IPS-18c (cell line): ENCODE results near the gene HES4.

Experiments
- H3K4me3 ChIP-seq: 2 replicates; pipeline ENCODE4 v1.7.0; 2013; ENCODE audit warnings: low read depth, mild to moderate bottlenecking, low read length, moderate library complexity; ENCODE audit not compliant: insufficient read depth
- H3K9me3 ChIP-seq: one replicate; pipeline ENCODE4 v1.6.1; 2013; ENCODE audit warnings: mild to moderate bottlenecking, low read length, moderate library complexity; ENCODE audit not compliant: control insufficient read depth, insufficient read depth

HES4 gene, protein sequence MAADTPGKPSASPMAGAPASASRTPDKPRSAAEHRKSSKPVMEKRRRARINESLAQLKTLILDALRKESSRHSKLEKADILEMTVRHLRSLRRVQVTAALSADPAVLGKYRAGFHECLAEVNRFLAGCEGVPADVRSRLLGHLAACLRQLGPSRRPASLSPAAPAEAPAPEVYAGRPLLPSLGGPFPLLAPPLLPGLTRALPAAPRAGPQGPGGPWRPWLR

DNA sequence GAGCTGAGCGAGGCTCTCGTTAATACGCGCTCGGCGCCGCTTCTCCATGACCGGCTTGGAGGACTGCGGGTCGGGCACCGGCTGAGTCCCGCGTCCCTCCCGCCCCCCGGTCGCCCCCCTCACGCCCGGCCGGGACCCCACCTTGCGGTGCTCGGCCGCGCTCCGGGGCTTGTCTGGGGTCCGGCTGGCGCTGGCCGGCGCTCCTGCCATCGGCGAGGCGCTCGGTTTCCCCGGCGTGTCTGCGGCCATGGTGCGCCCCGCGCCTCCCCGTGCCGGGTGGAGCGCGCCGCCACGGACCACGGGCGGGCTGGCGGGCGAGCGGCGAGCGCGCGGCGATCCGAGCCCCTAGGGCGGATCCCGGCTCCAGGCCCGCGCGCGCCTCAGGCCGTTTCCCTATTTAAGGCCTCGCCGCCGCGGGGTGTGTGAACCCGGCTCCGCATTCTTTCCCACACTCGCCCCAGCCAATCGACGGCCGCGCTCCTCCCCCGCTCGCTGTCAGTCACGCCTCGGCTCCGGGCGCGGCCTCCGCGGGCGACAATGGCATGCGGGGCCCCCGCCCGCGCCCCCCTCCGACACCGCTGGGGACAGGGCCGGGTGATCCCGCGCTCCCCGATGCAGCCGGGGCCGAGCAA is at the start of gene HES4:
Gene HES4 (minus strand): TSS at position 373 of the 632 bp plus-strand sequence. CDS start 124 bp downstream, at position 249.
- Histone ChIP-seq H3K4me3 (peak within 1 kb of the TSS; percentile 67), H3K9me3 (no peaks in the 10 kb centered on the region)

DNA sequence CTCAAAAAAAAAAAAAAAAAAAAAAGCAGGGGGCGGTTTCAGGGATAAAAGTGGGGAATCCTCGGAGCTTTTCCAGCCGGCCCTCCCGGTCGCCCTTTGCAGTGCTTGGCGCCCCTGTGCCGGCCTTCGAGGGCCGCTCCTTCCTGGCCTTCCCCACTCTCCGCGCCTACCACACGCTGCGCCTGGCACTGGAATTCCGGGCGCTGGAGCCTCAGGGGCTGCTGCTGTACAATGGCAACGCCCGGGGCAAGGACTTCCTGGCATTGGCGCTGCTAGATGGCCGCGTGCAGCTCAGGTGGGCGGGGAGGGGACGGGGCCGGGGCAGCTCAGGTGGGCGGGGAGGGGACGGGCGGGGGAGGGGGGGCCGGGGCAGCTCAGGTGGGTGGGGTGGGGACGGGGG is 48.9 kb upstream of the HES4 start:
- no peak overlapping the region for H3K4me3 ChIP-seq
- H3K9me3 ChIP-seq: no peaks in the 10 kb centered on the region

DNA sequence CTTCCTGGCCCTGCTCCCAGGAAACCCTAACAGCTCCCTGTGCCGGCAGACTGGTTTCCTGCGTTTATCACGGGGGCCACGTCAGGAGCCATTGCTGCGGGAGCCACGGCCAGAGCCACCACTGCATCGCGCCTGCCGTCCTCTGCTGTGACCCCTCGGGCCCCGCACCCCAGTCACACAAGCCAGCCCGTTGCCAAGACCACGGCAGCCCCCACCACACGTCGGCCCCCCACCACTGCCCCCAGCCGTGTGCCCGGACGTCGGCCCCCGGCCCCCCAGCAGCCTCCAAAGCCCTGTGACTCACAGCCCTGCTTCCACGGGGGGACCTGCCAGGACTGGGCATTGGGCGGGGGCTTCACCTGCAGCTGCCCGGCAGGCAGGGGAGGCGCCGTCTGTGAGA is 48.1 kb upstream of the HES4 start:
- Histone ChIP-seq H3K9me3 (no peaks in the 10 kb centered on the region), H3K4me3 (no peak overlapping the region)

DNA sequence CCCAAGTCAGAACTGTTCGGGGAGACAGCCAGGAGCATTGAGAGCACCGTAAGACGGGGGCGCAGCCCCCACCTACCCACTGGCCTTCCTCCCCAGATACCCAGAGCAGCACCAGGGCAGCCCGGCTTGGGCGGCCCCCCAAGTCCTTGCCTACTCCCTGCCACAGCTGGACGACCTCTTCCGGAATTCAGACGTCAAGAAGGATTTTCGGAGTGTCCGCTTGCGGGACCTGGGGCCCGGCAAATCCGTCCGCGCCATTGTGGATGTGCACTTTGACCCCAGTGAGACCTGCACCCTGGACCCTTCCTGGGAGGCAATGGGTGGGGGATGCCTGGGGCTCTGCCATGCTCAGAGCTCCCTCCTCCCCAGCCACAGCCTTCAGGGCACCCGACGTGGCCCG is 47.5 kb upstream of the HES4 start:
- Histone ChIP-seq H3K4me3 (no peak overlapping the region), H3K9me3 (no peaks in the 10 kb centered on the region)

DNA sequence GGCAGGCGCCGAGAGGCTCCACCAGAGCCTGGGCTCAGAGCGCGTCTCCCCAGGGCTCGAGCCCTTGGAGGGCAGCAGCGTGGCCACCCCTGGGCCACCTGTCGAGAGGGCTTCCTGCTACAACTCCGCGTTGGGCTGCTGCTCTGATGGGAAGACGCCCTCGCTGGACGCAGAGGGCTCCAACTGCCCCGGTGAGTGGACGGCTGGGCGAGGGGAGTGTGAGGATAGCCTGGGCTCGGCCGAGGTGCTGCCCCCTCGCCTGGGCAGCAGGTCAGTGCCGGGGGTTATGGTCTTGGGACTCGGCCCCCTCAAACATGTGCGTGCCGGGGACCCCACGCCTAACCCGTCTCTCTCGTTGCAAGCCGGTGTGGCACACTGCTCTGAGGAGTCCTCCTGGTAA is 46.9 kb upstream of the HES4 start:
- Histone ChIP-seq H3K4me3 (no peak overlapping the region), H3K9me3 (no peaks in the 10 kb centered on the region)

DNA sequence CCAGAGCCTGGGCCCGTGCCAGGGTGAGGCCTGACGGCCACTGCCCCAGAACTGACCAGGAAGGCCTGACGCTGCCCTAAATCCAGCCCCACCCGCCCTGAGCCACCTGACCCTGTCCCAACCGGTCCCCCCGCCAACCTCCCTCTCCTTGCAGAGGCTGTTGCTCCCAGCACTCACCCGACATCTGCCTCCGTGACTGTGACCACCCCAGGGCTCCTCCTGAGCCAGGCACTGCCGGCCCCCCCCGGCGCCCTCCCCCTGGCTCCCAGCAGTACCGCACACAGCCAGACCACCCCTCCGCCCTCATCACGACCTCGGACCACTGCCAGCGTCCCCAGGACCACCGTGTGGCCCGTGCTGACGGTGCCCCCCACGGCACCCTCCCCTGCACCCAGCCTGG is 46.3 kb upstream of the HES4 start:
- Histone ChIP-seq H3K9me3 (no peaks in the 10 kb centered on the region), H3K4me3 (no peak overlapping the region)

DNA sequence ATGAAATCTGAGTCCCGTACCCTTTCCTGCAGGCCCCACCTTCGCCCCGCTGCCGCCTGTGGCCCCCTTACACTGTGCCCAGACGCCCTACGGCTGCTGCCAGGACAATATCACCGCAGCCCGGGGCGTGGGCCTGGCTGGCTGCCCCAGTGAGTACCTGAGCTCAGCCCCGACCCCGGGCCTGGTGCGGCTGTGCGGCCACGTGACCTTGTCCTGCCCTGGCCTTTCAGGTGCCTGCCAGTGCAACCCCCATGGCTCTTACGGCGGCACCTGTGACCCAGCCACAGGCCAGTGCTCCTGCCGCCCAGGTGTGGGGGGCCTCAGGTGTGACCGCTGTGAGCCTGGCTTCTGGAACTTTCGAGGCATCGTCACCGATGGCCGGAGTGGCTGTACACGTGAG is 45.2 kb upstream of the HES4 start:
- H3K9me3 ChIP-seq: no peaks in the 10 kb centered on the region
- H3K4me3 ChIP-seq: no peak overlapping the region

DNA sequence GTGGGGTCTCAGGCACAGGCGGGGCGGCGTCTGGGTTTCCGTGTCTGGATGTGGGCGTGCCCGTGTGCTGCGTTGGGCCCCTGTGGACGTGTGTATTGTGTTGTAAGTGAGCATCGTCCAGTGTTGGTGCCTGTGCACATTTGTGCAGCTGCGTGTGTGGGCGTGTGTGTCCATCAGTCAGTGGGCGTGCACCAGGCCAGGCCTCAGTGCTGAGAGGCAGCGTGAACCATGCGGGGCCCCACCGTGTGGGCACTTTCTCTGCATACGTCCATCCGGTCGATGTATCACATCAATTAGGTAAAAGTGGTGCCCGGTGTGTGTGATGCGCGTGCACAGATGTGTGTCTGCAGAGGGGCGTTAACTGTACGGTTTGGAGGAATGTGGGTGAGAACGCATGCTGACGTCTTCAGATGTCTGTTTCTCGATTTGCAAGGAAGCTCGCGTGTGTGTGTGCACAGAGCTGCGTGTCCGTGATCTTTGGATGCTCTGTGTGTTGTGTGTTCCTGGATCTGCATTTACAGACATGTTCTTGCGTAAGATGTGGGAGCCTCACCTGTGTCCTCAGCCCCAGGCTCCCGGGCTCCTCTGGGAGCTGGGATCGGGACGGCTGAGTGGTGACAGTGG is 44.7 kb upstream of the HES4 start:
- Histone ChIP-seq H3K9me3 (no peaks in the 10 kb centered on the region), H3K4me3 (no peak overlapping the region)

DNA sequence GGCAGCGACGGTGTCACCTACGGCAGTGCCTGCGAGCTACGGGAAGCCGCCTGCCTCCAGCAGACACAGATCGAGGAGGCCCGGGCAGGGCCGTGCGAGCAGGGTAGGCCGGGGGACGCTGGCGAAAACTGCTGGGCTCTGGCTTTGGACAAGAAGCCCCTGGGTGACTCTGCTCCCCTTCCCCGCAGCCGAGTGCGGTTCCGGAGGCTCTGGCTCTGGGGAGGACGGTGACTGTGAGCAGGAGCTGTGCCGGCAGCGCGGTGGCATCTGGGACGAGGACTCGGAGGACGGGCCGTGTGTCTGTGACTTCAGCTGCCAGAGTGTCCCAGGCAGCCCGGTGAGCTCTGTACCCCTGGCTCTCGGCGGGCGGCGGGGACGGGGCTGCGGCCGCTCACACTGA is 44.0 kb upstream of the HES4 start:
- Histone ChIP-seq H3K4me3 (no peak overlapping the region), H3K9me3 (no peaks in the 10 kb centered on the region)

DNA sequence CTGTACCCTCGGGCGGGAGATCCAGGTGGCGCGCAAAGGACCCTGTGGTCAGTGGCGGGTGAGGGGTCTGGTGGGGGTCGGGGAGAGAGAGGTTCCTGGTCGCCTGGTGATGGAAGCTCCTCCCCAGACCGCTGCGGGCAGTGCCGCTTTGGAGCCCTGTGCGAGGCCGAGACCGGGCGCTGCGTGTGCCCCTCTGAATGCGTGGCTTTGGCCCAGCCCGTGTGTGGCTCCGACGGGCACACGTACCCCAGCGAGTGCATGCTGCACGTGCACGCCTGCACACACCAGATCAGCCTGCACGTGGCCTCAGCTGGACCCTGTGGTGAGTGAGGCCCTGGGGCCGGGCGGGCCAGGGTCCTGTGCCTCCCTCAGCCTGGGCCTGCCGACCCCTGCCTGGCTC is 43.5 kb upstream of the HES4 start:
- Histone ChIP-seq H3K4me3 (no peak overlapping the region), H3K9me3 (no peaks in the 10 kb centered on the region)

DNA sequence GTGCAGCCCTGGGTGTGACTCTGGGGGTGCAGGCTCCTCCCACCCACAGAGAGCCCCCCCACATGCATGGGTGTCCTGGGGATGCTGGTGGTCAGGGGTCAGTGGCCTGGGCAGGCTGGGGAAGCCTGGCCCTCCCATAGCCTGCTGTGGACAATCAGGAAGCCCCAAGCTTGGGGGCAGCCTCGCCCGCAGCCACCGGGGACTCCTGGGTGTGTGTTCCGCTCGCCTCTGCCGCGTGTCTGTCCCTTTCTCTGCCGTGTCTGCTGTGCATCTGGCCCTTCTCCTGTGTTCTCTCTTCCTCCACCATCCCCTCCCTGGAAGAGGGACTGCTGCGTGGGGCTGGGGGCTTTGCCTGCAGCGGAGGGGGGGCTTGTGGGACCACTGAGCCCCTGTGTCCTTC is 42.9 kb upstream of the HES4 start:
- no peaks in the 10 kb centered on the region for H3K9me3 ChIP-seq

DNA sequence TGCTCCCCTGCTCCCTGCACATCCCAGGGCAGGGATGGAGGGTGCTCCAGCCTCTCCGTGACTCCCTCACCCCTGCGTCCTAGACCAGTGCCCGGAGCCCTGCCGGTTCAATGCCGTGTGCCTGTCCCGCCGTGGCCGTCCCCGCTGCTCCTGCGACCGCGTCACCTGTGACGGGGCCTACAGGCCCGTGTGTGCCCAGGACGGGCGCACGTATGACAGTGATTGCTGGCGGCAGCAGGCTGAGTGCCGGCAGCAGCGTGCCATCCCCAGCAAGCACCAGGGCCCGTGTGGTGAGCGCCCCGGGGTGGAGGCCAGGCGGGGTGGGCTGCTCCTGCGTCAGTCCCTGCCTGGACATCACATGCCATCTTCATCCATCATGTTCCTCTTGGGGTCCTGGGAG is 42.0 kb upstream of the HES4 start:
- Histone ChIP-seq H3K4me3 (no peak overlapping the region), H3K9me3 (no peaks in the 10 kb centered on the region)

More for the DNA sequence above, 42.9 kb upstream of the HES4 start:
- no peak overlapping the region for H3K4me3 ChIP-seq

DNA sequence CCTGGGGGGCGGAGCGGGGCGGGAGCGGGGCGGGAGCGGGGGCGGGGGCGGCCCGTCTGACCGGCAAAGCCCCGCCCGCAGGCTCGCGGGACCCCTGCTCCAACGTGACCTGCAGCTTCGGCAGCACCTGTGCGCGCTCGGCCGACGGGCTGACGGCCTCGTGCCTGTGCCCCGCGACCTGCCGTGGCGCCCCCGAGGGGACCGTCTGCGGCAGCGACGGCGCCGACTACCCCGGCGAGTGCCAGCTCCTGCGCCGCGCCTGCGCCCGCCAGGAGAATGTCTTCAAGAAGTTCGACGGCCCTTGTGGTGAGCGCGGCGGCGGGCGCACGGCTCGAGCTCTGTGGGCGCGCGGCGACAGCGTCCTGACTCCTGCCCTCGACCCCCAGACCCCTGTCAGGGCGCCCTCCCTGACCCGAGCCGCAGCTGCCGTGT is 41.2 kb upstream of the HES4 start:
- Histone ChIP-seq H3K4me3 (peak overlapping the region; percentile 15; the same call in 1 of the 2 replicates), H3K9me3 (no peaks in the 10 kb centered on the region)

DNA sequence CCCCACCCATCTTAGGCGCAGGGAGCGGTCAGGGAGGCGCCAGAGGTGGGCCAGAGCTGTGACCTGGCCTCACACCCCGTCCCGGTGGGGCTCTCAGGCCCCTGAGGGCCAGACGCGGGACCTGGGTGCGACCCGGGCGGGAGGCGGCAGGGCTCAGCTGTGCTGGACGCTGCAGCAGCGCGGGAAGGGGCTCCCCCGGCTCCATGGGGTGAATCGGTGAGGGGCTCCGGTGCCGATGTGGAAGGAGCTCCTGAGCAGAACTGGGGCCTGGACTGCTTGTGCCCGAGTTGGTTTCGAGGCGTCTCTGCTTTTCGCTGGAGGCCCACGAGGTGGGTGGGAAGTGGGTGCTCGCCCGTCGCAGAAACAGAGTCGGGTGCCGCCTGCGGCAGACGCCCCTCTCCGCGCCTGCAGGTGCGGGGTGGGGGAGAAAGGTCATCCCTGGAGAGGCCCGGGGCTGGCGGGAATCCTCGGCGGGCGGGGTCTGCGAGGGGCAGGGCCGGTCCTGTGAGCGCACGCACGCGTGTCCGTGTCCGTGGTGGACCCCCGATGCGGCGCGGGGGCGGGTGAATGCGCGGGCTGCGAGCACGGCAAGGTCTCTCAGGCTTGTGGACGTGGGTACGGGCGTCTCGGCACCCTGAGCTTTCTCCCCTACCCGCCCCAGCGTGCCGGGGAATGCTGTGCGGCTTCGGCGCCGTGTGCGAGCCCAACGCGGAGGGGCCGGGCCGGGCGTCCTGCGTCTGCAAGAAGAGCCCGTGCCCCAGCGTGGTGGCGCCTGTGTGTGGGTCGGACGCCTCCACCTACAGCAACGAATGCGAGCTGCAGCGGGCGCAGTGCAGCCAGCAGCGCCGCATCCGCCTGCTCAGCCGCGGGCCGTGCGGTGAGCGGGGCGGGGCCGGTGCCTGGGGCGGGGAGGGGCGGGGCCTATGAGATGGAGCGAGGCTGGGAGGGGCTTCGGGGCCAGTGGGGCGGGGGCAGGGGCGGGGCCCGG is 40.4 kb upstream of the HES4 start:
- Histone ChIP-seq H3K9me3 (no peaks in the 10 kb centered on the region), H3K4me3 (peak overlapping the region; percentile 40)

DNA sequence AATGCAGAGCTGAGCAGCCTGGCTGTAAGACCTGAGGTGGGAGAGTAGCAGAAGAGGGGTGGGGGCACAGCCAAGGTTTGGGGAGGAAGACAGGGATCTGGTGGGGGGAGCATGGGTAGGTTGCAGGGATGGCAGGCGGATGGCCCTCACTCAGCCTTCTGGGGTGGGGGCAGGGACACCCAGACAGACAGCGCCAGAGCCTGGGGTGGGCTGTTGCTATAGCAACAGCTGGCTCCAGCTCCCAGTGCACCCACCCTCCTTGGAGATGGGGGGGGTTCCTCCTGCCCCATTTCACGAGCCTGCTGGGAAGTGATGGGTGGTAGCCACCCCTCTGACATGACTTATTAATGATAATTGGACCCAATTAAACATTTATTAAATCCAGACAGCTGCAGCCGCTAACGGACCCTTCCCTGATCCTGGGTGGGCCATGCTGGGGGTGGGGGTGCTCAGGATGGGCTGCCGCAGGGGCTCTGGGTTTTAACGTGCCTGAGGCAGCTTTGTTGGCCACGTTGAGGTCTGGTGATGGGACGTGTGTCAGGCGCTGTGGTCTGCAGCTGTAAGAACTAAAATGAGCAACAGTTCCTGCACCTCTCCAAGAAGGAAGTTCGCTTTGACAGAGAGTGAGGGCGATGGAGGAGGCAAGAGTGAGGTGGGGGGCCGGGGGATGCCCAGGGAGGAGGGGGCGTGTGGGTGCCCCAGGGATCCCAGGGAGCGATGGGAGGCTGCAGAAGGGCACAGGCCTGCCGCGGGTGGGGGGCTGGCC is 39.4 kb upstream of the HES4 start:
- Histone ChIP-seq H3K4me3 (no peak overlapping the region; the same call in 1 of the 2 replicates), H3K9me3 (no peaks in the 10 kb centered on the region)

DNA sequence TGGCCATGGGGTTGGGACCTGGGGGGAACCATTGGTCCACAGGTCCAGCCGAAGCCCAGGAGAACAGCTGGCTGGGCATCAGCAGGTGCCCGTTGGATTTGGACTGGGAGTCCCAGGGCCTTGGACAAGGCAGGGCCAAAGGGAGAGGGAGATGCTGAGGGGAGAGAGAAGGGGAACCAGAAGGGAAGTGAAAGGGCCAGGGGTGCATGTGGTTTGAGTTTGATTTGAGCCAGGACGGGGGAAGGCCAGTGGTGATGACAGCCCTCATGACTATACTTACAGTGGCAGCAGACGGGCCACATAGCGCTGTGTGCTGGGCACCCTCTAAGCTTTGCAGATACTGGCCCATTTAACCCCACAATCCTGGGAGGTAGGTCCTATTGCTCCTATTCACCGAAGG is 38.8 kb upstream of the HES4 start:
- H3K4me3 ChIP-seq: no peak overlapping the region
- no peaks in the 10 kb centered on the region for H3K9me3 ChIP-seq
